ENCODE data around the gene GNB2. TPM values are rescaled to one million over a fixed set of nuclear protein-coding genes. Genes with fewer than 3 reads are reported as not detected.

Gene GNB2
- total RNA-seq, 2 donors from 2014 or later: 345 to 348 TPM

DNA sequence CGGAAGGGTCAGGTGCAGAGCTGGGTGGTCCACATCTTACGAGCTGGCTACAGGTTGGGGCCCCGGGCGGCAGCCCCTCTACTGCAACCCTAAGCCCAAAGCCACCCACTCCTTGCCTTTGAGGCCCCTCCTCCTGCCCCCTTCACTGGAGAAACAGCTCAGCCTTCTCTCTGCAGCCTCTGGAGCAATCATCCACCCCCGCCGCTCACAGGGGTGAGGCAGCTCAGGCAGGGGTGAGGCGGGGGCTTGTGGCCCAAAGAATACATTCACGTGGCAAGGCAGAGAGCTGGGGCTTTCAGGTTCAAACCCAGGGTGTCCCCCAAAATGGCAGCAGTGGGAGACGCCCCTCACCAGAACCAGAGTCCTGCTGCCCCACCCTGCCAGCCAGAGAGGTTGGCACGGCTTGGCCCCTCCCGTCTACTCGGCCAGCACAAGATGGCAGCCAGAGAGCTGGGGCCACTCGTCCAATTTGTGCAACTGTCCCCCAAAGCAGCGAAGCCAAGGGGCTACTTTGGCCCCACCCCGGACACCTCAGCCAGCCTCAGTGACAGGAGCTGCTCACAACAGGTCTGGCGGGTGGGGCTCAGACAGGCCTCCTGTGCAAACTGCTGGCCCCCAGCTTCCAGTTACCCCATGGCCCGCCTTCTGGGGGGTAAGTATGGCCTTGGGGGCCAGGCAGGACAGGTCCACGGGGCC lies 7.2 kb downstream of the GNB2 start:
- Mint-ChIP-seq H3K4me1 (ENCODE audit: low read depth in 2 of 2) (peaks cover 17 to 19% of the 10 kb centered on the region in 2 donors), H3K4me3 (no peak overlapping the region), H3K27me3 (no peaks in the 10 kb centered on the region), H3K27ac (peak overlapping the region in 1 of 2 donors; percentile 21), H3K9me3 (no peaks in the 10 kb centered on the region), H3K36me3 (no peaks in the 10 kb centered on the region)
- DNase-seq (ENCODE audit: low spot score) (no peak), ATAC-seq (no peak)

DNA sequence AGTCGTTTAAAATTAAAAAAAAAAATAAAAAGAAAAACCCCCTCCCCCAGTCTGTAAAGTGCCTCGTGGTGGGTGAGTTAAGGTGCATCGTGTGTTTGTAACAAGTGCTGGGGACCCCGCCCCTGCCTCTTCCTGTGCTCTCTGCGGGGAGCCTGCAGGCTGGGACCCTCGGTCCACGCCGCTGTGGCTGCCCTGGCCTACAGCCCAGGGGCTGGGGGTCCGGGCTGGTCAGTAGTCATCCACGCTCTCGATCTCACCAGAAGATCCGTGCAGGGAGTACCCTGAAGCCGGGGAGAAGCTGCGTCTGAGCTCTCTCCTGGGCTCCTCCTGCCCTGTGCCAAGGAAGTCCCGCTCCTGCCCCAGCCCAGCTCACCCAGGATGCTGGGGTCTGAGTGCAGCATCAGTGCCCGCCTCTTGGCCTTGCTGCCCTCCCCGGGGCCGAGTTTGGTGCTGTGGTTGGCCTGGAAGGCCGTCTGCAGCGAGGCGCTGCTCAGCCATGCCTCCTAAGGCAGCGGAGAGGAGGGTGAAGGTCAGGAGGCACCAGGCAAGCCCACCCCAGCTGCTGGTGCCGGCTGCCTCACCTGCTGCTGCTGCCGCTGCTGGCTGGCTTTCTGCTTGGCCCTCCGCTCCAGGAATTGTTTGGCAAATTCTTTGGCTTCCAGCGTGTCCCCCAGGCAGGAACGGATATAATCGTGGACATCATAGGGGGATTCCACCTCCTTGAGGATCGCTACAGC lies 8.1 kb downstream of the GNB2 start:
- no peaks in the 10 kb centered on the region for H3K27me3 Mint-ChIP-seq
- no peaks in the 10 kb centered on the region for H3K36me3 Mint-ChIP-seq
- H3K27ac Mint-ChIP-seq: no peak overlapping the region
- H3K4me1 Mint-ChIP-seq (ENCODE audit: low read depth in 2 of 2): peaks cover 13 to 14% of the 10 kb centered on the region in 2 donors
- no peaks in the 10 kb centered on the region for H3K9me3 Mint-ChIP-seq
- DNase-seq (ENCODE audit: low spot score) (no peak), ATAC-seq (no peak)
- H3K4me3 Mint-ChIP-seq: no peak overlapping the region

DNA sequence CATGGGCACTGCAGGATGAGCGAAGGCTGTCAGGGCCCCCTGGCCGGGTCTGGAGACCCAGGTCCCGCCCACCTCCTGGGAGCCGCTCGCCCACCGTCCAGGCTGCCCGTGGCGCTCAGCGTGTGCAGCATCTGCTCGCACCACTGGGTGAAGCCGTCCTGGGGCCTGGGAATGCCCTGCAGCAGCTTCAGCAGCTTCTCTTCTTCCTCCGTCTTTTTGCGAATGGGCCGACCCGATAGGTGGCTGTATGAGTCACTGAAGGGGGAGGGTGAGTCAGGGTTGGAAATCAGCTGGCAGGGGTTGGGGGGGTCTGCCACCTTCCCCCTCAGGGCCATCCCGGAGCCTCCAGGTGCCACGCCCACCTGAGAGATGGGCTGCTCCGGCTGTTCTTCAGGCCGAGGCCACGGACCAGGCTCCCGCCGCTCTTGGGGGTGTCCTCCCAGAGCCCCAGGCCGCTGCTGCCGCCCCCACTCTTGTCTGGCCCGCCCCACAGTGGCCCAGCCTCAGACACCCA lies 8.7 kb downstream of the GNB2 start:
- Mint-ChIP-seq H3K4me1 (ENCODE audit: low read depth in 2 of 2) (peaks cover 12 to 13% of the 10 kb centered on the region in 2 donors), H3K36me3 (no peaks in the 10 kb centered on the region), H3K4me3 (no peak overlapping the region), H3K27me3 (no peaks in the 10 kb centered on the region), H3K9me3 (no peaks in the 10 kb centered on the region), H3K27ac (no peak overlapping the region)
- DNase-seq (ENCODE audit: low spot score) (no peak), ATAC-seq (no peak)

DNA sequence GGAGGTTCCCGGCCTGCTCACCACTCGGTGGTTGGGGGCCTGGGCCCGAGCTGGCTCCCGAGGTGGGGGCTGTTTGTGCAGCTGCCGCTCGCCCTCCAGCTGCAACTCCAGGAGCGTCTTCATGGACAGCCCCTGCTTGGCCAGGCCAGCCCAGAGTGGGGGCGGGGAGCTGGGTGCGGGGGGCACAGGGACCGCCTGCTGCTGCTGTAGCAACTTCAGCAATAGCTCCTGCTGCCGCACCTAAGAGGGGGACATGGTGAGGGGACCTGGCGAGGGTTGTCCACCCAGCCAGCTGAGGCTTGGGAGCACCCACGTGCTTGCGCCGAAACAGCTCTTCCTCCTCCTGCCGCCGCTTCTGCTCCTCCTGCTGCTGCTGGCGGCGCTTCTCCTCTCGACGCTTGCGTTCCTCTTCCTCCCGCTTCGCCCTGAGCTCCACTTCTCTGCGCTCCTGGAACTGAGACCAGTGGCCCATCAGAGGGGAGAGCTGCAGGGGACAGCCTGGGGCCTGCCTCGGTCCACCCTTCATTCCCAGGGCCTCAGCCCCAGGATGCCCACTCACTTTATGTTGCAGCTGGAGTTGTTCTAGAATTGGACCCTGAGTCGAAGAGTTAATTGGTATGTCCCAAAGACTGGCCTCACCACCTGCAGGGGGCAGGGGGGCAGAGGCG lies 9.6 kb downstream of the GNB2 start:
- Mint-ChIP-seq H3K27ac (no peak overlapping the region), H3K4me3 (no peak overlapping the region), H3K27me3 (no peaks in the 10 kb centered on the region), H3K4me1 (ENCODE audit: low read depth in 2 of 2) (peaks cover 9 to 10% of the 10 kb centered on the region in 2 donors), H3K9me3 (no peaks in the 10 kb centered on the region), H3K36me3 (no peaks in the 10 kb centered on the region)
- no peak for ATAC-seq
- no peak for DNase-seq (ENCODE audit: low spot score)

DNA sequence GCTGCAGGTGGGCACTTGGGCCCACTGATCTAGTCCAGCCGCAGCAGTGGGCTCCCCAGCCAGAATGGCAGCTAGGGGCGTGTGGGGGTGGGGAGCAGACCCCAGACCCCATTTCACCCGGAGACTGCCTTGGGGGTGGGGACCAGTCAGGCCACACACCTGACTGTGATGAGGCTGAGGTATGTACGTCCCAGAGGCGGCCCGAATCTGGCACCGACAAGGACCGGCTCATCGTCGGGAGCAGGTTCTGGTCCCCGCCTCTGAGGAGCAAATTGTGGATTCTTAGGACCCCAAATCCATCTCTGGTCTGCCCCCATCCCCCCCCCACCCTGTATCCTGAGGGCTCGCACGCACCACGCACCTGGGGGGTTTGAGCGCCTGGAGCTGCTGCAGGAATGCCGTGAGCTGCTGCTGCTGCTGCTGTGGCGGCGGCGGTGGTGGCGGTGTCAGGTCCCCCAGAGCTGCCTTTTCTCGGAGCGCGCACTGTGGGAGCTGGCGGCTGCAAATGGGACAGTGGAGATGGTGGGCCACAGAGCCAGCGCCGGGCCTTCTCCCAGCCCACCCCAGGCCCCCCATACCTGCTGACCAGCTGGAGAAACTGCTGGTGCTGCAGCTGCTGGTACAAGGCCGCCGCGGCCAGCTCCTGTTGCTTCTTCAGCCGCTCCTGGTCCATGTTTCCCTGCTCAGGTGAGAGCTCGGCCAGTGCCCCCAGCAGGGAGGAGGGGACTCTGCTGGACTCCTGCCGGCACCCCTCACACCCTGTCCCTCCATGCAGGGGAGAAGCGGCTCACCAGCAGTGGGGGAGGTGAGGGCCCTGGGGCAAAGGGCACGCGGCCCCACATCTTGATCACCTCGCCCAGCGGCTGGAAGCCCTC lies 10.4 kb downstream of the GNB2 start:
- peaks cover 9 to 10% of the 10 kb centered on the region in 2 donors for H3K4me1 Mint-ChIP-seq (ENCODE audit: low read depth in 2 of 2)
- H3K27me3 Mint-ChIP-seq: no peaks in the 10 kb centered on the region
- no peaks in the 10 kb centered on the region for H3K36me3 Mint-ChIP-seq
- no peak for ATAC-seq
- no peak overlapping the region for H3K27ac Mint-ChIP-seq
- DNase-seq (ENCODE audit: low spot score): no peak
- H3K9me3 Mint-ChIP-seq: no peaks in the 10 kb centered on the region
- H3K4me3 Mint-ChIP-seq: no peak overlapping the region

DNA sequence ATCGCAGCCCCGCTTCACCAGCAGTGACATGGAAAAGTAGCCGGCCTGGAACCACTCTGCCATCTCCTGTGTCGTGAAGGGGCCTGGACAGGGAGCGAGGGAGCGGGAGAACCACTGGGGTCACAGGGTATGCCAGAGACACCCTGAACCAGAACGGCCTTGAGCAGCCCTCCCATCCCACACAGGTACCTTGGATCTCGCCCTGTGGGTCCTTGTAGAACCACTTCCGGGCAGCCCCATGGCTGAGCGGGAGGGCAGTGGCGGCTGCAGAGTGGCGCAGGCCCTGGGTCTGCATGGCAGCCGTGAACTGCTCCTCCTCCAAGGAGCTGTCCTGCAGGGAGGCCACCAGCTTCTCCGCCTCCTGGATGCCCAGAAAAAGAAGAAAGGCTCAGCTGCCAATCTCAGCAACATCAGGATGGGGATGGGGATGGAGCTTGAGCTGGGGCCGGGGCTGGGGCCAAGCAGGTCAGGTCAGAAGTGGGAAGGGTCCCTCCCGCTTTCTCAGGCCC lies 11.0 kb downstream of the GNB2 start:
- Mint-ChIP-seq H3K27ac (no peak overlapping the region), H3K36me3 (no peaks in the 10 kb centered on the region), H3K27me3 (no peaks in the 10 kb centered on the region), H3K4me1 (ENCODE audit: low read depth in 2 of 2) (peaks cover 11 to 13% of the 10 kb centered on the region in 2 donors), H3K4me3 (no peak overlapping the region), H3K9me3 (no peaks in the 10 kb centered on the region)
- DNase-seq (ENCODE audit: low spot score) (no peak), ATAC-seq (no peak)

DNA sequence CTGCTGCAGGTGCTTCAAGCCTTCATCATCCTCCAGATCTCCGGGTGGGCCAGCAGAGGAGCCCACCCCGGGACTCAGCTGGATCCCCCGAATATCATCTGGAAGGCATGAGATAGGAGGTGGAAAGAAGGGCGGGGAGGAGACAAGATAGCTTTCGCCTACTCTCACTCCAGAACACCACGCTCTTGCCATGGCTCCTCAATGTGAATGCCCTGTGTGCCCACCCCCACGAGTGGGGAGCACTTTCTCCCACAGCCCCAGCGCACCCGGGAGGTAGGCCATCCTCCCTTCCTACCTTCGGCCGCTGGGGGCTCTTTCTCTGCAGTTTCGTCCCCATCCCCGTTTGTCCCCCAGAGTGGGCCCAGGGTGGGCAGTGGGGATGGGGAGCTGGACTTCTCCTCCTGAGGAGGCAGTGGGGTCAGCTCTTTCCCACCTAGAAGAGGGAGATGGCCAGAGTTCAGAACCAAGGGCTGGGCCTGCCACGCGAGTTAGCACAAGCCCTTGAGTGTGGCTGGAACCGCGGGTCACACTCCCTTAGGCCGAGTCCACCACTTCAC lies 11.6 kb downstream of the GNB2 start:
- ATAC-seq (no peak), DNase-seq (ENCODE audit: low spot score) (no peak)
- Mint-ChIP-seq H3K4me3 (no peak overlapping the region), H3K4me1 (ENCODE audit: low read depth in 2 of 2) (peaks cover 10% of the 10 kb centered on the region in 2 donors), H3K27me3 (no peaks in the 10 kb centered on the region), H3K9me3 (no peaks in the 10 kb centered on the region), H3K36me3 (no peaks in the 10 kb centered on the region), H3K27ac (no peak overlapping the region)

DNA sequence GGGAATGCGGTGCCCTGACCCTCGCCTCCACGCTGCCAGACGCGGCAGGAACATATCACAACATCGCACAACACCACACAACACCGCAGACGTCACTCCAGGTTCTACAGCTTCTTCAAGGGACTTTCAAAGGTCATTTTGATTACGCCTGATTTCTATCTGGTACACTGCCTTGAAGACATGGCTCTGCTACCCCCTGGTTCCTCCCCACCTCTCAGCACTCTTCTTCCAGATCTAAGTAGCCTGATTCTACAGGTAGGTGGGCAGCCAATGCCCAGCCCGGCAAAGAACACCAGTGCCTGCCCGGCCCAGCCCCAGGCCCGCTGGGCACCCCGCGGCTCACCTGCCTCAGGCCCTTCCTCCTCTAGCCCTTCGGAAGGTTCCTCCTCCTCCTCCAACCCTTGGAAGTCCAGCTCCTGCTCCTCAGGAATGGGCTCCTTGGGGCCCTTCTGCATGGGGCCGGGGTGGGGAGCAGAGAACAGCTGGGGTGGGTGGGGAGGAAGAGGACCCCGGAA lies 12.1 kb downstream of the GNB2 start:
- ATAC-seq (no peak), DNase-seq (ENCODE audit: low spot score) (no peak)
- Mint-ChIP-seq H3K4me3 (no peak overlapping the region), H3K27ac (no peak overlapping the region), H3K36me3 (no peaks in the 10 kb centered on the region), H3K4me1 (ENCODE audit: low read depth in 2 of 2) (peaks cover 8 to 9% of the 10 kb centered on the region in 2 donors), H3K27me3 (no peaks in the 10 kb centered on the region), H3K9me3 (no peaks in the 10 kb centered on the region)

DNA sequence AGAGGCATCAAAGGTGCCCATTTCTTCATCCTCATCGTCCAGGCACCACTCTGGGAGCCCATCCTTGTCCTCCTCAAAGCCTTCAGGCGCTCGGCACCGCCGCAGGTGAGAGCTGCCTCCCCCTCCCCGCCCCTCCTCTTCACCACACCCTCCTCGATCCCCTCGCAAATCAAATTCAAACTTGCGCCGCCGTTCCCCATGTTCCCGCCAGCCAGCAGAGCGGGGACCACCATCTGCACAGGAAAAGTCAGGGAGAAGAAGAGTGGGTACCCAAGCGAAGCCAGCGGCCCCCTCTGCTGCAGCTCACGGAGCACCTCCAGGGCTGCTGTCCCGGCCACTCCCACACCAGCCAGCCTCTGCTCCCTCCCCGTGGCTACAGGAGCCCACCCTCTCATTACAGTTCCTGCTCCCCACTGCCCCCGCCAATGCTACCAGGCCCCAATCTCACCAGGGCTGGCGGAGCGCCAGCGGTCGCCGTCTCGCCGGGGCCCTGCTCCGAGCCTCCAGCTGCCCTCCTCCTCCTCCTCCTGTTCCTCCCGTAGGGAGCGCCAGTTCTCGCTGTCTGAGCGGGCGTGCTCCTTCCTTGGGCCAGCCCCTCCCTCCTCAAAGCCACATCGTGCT lies 12.8 kb downstream of the GNB2 start:
- no peaks in the 10 kb centered on the region for H3K36me3 Mint-ChIP-seq
- no peak for ATAC-seq
- H3K4me1 Mint-ChIP-seq (ENCODE audit: low read depth in 2 of 2): peaks cover 8 to 9% of the 10 kb centered on the region in 2 donors
- no peak for DNase-seq (ENCODE audit: low spot score)
- H3K9me3 Mint-ChIP-seq: no peaks in the 10 kb centered on the region
- no peak overlapping the region for H3K4me3 Mint-ChIP-seq
- H3K27ac Mint-ChIP-seq: no peak overlapping the region
- no peaks in the 10 kb centered on the region for H3K27me3 Mint-ChIP-seq

DNA sequence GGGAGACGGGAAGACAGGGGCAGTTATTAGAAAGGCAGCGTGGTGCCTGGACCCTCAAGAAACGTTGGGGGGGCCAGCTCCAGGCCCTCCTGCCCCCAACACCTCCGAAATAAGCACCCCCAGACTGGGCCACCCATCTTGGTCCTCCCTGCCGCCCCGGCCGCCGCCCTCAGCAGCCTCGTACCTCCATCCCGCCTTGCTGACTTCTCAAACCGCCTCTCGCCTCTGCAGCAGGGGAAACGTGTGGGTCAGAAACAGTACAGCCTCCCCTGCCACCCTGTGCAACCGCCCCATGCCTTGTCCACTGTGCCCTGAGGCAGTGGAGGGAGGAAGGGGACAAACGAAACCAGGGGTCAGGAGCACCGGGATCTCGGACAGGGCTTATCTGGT lies 13.3 kb downstream of the GNB2 start:
- H3K27me3 Mint-ChIP-seq: no peaks in the 10 kb centered on the region
- no peak overlapping the region for H3K27ac Mint-ChIP-seq
- no peaks in the 10 kb centered on the region for H3K9me3 Mint-ChIP-seq
- H3K4me3 Mint-ChIP-seq: no peak overlapping the region
- H3K36me3 Mint-ChIP-seq: no peaks in the 10 kb centered on the region
- peaks cover 11 to 13% of the 10 kb centered on the region in 2 donors for H3K4me1 Mint-ChIP-seq (ENCODE audit: low read depth in 2 of 2)
- DNase-seq (ENCODE audit: low spot score) (no peak), ATAC-seq (no peak)

DNA sequence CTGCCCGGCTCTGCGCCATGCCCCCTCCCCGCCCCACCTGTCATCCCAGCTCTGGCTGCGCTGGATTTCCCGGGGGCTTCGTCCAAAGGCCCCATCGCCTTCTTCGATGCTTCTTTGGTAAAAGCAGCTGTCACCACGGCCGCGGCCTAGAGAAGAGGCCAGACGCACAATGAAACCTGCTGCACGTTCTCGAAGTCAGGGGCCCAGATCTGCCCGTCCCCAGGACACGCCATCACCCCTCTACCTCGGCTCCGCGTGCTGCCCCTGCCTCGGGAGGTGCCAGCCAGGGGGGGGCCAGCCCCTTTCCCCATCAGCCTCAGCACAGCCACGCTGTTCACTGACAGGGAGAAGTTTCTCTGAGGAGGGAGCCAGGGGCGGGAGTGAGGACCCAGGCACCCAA lies 13.7 kb downstream of the GNB2 start:
- no peaks in the 10 kb centered on the region for H3K27me3 Mint-ChIP-seq
- no peaks in the 10 kb centered on the region for H3K9me3 Mint-ChIP-seq
- H3K4me1 Mint-ChIP-seq (ENCODE audit: low read depth in 2 of 2): peaks cover 16% of the 10 kb centered on the region in 2 donors
- H3K27ac Mint-ChIP-seq: no peak overlapping the region
- H3K4me3 Mint-ChIP-seq: no peak overlapping the region
- ATAC-seq (no peak), DNase-seq (ENCODE audit: low spot score) (no peak)
- no peaks in the 10 kb centered on the region for H3K36me3 Mint-ChIP-seq

DNA sequence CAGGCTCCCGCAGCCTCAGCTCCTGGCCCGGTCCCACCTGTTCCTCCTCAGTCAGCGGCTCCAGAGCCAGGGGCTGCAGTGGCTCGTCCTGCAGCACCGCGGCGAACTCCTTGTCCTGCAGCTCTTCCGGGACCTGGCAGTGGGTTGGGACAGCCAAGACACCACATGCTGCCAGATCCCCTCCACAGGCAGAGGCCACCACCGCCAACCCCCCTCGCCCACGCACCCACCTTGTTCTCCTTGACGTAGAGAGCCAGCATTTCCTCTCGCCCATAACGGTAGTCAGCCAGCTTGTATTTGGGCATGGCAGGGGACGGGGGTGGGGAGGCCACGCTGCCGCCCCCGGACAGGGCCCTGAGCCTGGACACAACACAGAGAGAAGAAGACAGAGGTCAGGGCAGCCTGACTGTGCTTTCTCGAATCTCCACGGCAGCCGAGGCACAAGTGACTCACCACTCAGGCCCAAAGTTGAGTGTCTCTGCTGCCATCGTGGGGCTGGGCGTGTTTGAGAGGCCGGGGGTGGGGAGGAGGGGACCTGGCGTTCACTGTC lies 14.3 kb downstream of the GNB2 start:
- no peak overlapping the region for H3K27ac Mint-ChIP-seq
- ATAC-seq (no peak), DNase-seq (ENCODE audit: low spot score) (no peak)
- no peak overlapping the region for H3K4me3 Mint-ChIP-seq
- peaks cover under 1% of the 10 kb centered on the region for H3K36me3 Mint-ChIP-seq
- H3K27me3 Mint-ChIP-seq: no peaks in the 10 kb centered on the region
- no peaks in the 10 kb centered on the region for H3K9me3 Mint-ChIP-seq
- H3K4me1 Mint-ChIP-seq (ENCODE audit: low read depth in 2 of 2): peaks cover 21 to 22% of the 10 kb centered on the region in 2 donors

All from natural killer cell treated with Interleukin-12 subunit alpha and Interleukin-12 subunit beta and Interleukin-15 and Interleukin-18, amount 100 ng/mL, for 72 hours (primary cell).